HEK293 (cell line): Measurements from ENCODE around the gene SLC18A2.

Source experiments
- CTCF ChIA-PET: fragments of 350-600 bp; formaldehyde crosslinking; extraction: SDS; loops from one replicate; lab custom pipeline; 2021; ENCODE audit warnings: antibody characterized with exemption; lab: Yijun Ruan, JAX
- POLR2A ChIA-PET: fragments of 300-600 bp; formaldehyde crosslinking; extraction: SDS; loops from one replicate; lab custom pipeline; 2020; ENCODE audit warnings: antibody characterized with exemption, inconsistent platforms; lab: Yijun Ruan, JAX
- H3K27ac ChIP-seq: fragments of 200-500 bp; sonication (Bioruptor generic); 2 replicates; pipeline ENCODE4 v1.5.1; 2014; ENCODE audit warnings: low read depth, low read length, control low read depth, inconsistent platforms; ENCODE audit errors: extremely low read depth
- H3K36me3 ChIP-seq, 2 experiments: fragments of 200-500 bp in 1 of 2; sonication (Bioruptor generic) in 1 of 2; 1 replicate in 1 of 2; 2 replicates in 1 of 2; pipeline ENCODE4 v1.5.1; 2014 to 2017; ENCODE audit warnings: inconsistent platforms in 2 of 2, low read length in 2 of 2; ENCODE audit not compliant: control insufficient read depth in 2 of 2, insufficient read depth in 1 of 2
- H3K4me1 ChIP-seq: fragments of 200-500 bp; sonication (Bioruptor generic); 2 replicates; pipeline ENCODE4 v1.5.1; 2014; ENCODE audit warnings: mild to moderate bottlenecking, low read length, inconsistent platforms; ENCODE audit not compliant: control insufficient read depth, insufficient read depth
- H3K4me3 ChIP-seq: 2 replicates; pipeline ENCODE4 v1.5.1; 2011; ENCODE audit warnings: low read depth, mild to moderate bottlenecking, control low read depth, low read length, moderate library complexity
- H3K9me3 ChIP-seq: fragments of 200-500 bp; sonication (Bioruptor generic); 2 replicates; pipeline ENCODE4 v1.5.1; 2014; ENCODE audit warnings: low read depth, low read length, inconsistent platforms; ENCODE audit not compliant: control insufficient read depth, insufficient read depth
- BCL11A ChIP-seq: fragments of 450-650 bp; formaldehyde crosslinking; IDR thresholded peaks from 2 replicates; pipeline ENCODE4 v1.5.1; 2016; ENCODE audit warnings: low read depth, missing biosample characterization, missing genetic modification characterization
- GLIS2 ChIP-seq: fragments of 450-650 bp; formaldehyde crosslinking; IDR thresholded peaks from 2 replicates; pipeline ENCODE4 v1.5.1; 2016; ENCODE audit warnings: missing biosample characterization, missing genetic modification characterization
- HOXA7 ChIP-seq: sonication (generic); formaldehyde crosslinking; IDR thresholded peaks from 2 replicates; pipeline ENCODE4 v1.8.1; 2022; ENCODE audit warnings: missing genetic modification reagents, borderline replicate concordance
- OSR2 ChIP-seq: fragments of 450-650 bp; formaldehyde crosslinking; IDR thresholded peaks from 2 replicates; pipeline ENCODE4 v1.5.1; 2016; ENCODE audit warnings: missing biosample characterization, missing genetic modification characterization
- TCF7L2 ChIP-seq: IDR thresholded peaks from 2 replicates; pipeline ENCODE4 v1.6.1; 2011; ENCODE audit warnings: low read depth, mild to moderate bottlenecking, inconsistent platforms, low read length, moderate library complexity, borderline replicate concordance
- ZBTB7A ChIP-seq: fragments of 450-650 bp; formaldehyde crosslinking; IDR thresholded peaks from 2 replicates; pipeline ENCODE4 v1.5.1; 2016; ENCODE audit warnings: low read depth, missing biosample characterization, missing genetic modification characterization
- ZNF140 ChIP-seq: fragments of 450-650 bp; formaldehyde crosslinking; IDR thresholded peaks from 2 replicates; pipeline ENCODE4 v1.5.1; 2016; ENCODE audit warnings: missing biosample characterization, missing genetic modification characterization
- ZNF19 ChIP-seq: fragments of 450-650 bp; formaldehyde crosslinking; IDR thresholded peaks from 2 replicates; pipeline ENCODE4; 2016; ENCODE audit warnings: missing biosample characterization, missing genetic modification characterization, low read depth
- ZNF211 ChIP-seq: fragments of 450-650 bp; formaldehyde crosslinking; IDR thresholded peaks from 2 replicates; pipeline ENCODE4 v1.5.1; 2016; ENCODE audit warnings: low read depth, missing biosample characterization, missing genetic modification characterization
- ZNF239 ChIP-seq: fragments of 450-650 bp; formaldehyde crosslinking; IDR thresholded peaks from 2 replicates; pipeline ENCODE4 v1.5.1; 2016; ENCODE audit warnings: missing biosample characterization, missing genetic modification characterization
- ZNF248 ChIP-seq: fragments of 450-650 bp; formaldehyde crosslinking; IDR thresholded peaks from 2 replicates; pipeline ENCODE4 v1.5.1; 2017; ENCODE audit warnings: missing biosample characterization, missing genetic modification characterization
- ZNF266 ChIP-seq: fragments of 450-650 bp; formaldehyde crosslinking; IDR thresholded peaks from 2 replicates; pipeline ENCODE4 v1.5.1; 2016; ENCODE audit warnings: missing biosample characterization, missing genetic modification characterization, low read depth
- ZNF350 ChIP-seq: fragments of 450-650 bp; formaldehyde crosslinking; IDR thresholded peaks from 2 replicates; pipeline ENCODE4 v1.5.0; 2017; ENCODE audit warnings: missing biosample characterization, mild to moderate bottlenecking, missing genetic modification characterization
- ZNF433 ChIP-seq: fragments of 450-650 bp; formaldehyde crosslinking; IDR thresholded peaks from 2 replicates; pipeline ENCODE4 v1.5.1; 2016; ENCODE audit warnings: missing biosample characterization, missing genetic modification characterization, low read depth
- ZNF548 ChIP-seq: fragments of 450-650 bp; formaldehyde crosslinking; IDR thresholded peaks from 2 replicates; pipeline ENCODE4 v1.5.1; 2016; ENCODE audit warnings: missing biosample characterization, missing genetic modification characterization
- ZNF549 ChIP-seq: fragments of 450-650 bp; IDR thresholded peaks from 2 replicates; pipeline ENCODE4 v1.5.1; 2018; ENCODE audit warnings: missing biosample characterization, missing genetic modification characterization, mild to moderate bottlenecking, inconsistent platforms, moderate library complexity
- ZNF645 ChIP-seq: fragments of 450-650 bp; formaldehyde crosslinking; IDR thresholded peaks from 2 replicates; pipeline ENCODE4; 2016; ENCODE audit warnings: missing biosample characterization, missing genetic modification characterization
- ZNF658 ChIP-seq: fragments of 450-650 bp; formaldehyde crosslinking; IDR thresholded peaks from 2 replicates; pipeline ENCODE4; 2016; ENCODE audit warnings: missing biosample characterization, missing genetic modification characterization
- ZNF843 ChIP-seq: fragments of 450-650 bp; formaldehyde crosslinking; IDR thresholded peaks from 2 replicates; pipeline ENCODE4 v1.5.1; 2016; ENCODE audit warnings: missing biosample characterization, missing genetic modification characterization
- ZSCAN30 ChIP-seq: fragments of 450-650 bp; IDR thresholded peaks from 2 replicates; pipeline ENCODE4 v1.5.1; 2018; ENCODE audit warnings: missing biosample characterization, mild to moderate bottlenecking, missing genetic modification characterization, moderate library complexity
- TF ChIP-seq, protein P1 (sequence below): fragments of 450-650 bp; formaldehyde crosslinking; IDR thresholded peaks from 2 replicates; pipeline ENCODE4 v1.5.1; 2016; ENCODE audit warnings: missing biosample characterization, missing genetic modification characterization
- TF ChIP-seq, protein P2 (sequence below): fragments of 450-650 bp; formaldehyde crosslinking; IDR thresholded peaks from 2 replicates; pipeline ENCODE4 v1.5.1; 2016; ENCODE audit warnings: missing biosample characterization, missing genetic modification characterization
- TF ChIP-seq, protein P3 (sequence below): fragments of 450-650 bp; formaldehyde crosslinking; IDR thresholded peaks from 2 replicates; pipeline ENCODE4 v1.5.0; 2017; ENCODE audit warnings: missing biosample characterization, missing genetic modification characterization, borderline replicate concordance

Gene SLC18A2

DNA sequence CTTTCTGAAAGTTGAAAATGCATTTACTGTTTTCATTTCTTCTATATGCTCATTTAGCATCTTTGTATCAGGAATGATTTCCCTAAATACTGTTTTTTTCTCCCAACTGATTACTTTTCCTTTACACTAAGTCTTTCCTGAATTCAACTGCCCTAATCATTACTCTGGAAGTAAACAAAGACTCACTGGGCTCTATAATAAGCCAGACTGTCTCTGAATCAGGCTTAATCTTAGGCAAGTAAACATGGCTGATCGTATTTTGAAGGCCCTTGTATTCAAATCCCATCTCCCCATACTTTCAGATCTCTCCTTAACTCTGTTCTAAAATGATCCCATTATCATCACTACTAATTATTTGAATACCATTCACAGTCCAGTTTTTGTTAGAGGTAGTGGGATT lies 72.7 kb downstream of the SLC18A2 start:
- Histone ChIP-seq H3K27ac (no peak overlapping the region), H3K9me3 (no peaks in the 10 kb centered on the region), H3K4me1 (no peaks in the 10 kb centered on the region), H3K4me3 (no peak overlapping the region), H3K36me3 (peaks cover 0 to 17% of the 10 kb centered on the region in 2 experiments)
- no peak for TF ChIP-seq ZNF140 (tag by site-specific recombination)
- no peak for TF ChIP-seq HOXA7 (CRISPR knock-in tag)
- no peak for TF ChIP-seq ZNF350 (tag by site-specific recombination)
- TF ChIP-seq GLIS2, result no peak
- no peak for TF ChIP-seq TCF7L2
- TF ChIP-seq BCL11A, result no peak
- no peak for TF ChIP-seq ZNF433 (tag by site-specific recombination)
- TF ChIP-seq ZNF239 (tag by site-specific recombination), result no peak
- TF ChIP-seq ZSCAN30 (tag by site-specific recombination), result no peak
- no peak for TF ChIP-seq OSR2 (tag by site-specific recombination)
- no peak for TF ChIP-seq ZNF549 (tag by site-specific recombination)
- no peak for TF ChIP-seq ZNF211 (tag by site-specific recombination)
- TF ChIP-seq, protein P1, sequence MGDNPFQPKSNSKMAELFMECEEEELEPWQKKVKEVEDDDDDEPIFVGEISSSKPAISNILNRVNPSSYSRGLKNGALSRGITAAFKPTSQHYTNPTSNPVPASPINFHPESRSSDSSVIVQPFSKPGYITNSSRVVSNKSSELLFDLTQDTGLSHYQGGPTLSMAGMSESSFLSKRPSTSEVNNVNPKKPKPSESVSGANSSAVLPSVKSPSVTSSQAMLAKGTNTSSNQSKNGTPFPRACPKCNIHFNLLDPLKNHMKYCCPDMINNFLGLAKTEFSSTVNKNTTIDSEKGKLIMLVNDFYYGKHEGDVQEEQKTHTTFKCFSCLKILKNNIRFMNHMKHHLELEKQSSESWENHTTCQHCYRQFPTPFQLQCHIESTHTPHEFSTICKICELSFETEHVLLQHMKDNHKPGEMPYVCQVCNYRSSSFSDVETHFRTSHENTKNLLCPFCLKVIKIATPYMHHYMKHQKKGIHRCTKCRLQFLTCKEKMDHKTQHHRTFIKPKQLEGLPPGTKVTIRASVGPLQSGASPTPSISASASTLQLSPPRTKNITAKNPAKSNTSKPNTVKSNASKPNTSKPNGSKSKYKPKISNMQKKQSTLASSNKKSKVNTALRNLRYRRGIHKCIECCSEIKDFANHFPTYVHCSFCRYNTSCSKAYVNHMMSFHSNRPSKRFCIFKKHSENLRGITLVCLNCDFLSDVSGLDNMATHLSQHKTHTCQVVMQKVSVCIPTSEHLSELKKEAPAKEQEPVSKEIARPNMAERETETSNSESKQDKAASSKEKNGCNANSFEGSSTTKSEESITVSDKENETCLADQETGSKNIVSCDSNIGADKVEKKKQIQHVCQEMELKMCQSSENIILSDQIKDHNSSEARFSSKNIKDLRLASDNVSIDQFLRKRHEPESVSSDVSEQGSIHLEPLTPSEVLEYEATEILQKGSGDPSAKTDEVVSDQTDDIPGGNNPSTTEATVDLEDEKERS, result no peak
- ChIA-PET POLR2A (no interaction called here), CTCF (interaction anchor here (1.2 to 3.0 kb wide), 2 partner anchors 87 to 97 kb away, joined by 5 to 18 read pairs; no protein-coding TSS in a partner anchor)

- no peaks in the 10 kb centered on the region for H3K9me3 ChIP-seq
- TF ChIP-seq, protein P2, sequence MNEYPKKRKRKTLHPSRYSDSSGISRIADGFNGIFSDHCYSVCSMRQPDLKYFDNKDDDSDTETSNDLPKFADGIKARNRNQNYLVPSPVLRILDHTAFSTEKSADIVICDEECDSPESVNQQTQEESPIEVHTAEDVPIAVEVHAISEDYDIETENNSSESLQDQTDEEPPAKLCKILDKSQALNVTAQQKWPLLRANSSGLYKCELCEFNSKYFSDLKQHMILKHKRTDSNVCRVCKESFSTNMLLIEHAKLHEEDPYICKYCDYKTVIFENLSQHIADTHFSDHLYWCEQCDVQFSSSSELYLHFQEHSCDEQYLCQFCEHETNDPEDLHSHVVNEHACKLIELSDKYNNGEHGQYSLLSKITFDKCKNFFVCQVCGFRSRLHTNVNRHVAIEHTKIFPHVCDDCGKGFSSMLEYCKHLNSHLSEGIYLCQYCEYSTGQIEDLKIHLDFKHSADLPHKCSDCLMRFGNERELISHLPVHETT, result no peak
- no peak for TF ChIP-seq ZNF548 (tag by site-specific recombination)
- TF ChIP-seq ZNF658 (tag by site-specific recombination), result no peak
- TF ChIP-seq ZNF645 (tag by site-specific recombination), result no peak
- no peak for TF ChIP-seq ZNF19 (tag by site-specific recombination)
- TF ChIP-seq, all 188 proteins: peak for 0
- no peaks in the 10 kb centered on the region for H3K4me1 ChIP-seq
- H3K36me3 ChIP-seq, result peaks cover 0 to 13% of the 10 kb centered on the region in 2 experiments
- CTCF ChIA-PET, result interaction anchor here (4.3 to 6.0 kb wide), 2 partner anchors 95 to 100 kb away, joined by 35 to 142 read pairs; no protein-coding TSS in a partner anchor
- no peak overlapping the region for H3K27ac ChIP-seq
- POLR2A ChIA-PET, result no interaction called here
- no peak overlapping the region for H3K4me3 ChIP-seq
Measured at GRCh38 chr10:117316701-117317100, 75.8 kb downstream of the SLC18A2 start.

DNA sequence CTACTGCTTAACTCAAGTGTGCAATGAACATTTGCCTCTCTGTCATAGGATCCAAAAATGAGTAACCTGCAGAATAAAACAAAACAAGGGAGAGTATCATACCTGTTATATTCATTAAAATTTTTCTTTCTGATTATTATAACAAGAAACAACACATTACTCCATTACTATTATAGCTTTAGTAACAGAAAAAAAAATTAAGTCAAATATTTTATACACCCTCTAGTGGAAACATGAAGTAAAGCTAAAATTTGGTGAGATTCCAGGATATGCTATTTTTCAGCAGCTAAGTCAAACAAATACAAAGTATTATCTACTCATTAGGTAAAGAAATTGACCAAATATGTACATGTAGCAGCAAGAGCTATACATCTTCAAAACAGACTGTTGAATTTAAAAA lies 78.0 kb downstream of the SLC18A2 start:
- Histone ChIP-seq H3K36me3 (peaks cover 0 to 9% of the 10 kb centered on the region in 2 experiments), H3K4me1 (peaks cover 9% of the 10 kb centered on the region), H3K4me3 (no peak overlapping the region), H3K27ac (no peak overlapping the region), H3K9me3 (no peaks in the 10 kb centered on the region)
- POLR2A ChIA-PET, result no interaction called here
- CTCF ChIA-PET, result interaction anchor here (0.5 to 6.0 kb wide), 26 partner anchors 9 to 600 kb away, joined by 3 to 142 read pairs (median 4); no protein-coding TSS in a partner anchor
- TF ChIP-seq ZBTB7A (tag by site-specific recombination), result no peak
- no peak for TF ChIP-seq ZNF248 (tag by site-specific recombination)
- no peak for TF ChIP-seq ZNF843 (tag by site-specific recombination)
- TF ChIP-seq, protein P3, sequence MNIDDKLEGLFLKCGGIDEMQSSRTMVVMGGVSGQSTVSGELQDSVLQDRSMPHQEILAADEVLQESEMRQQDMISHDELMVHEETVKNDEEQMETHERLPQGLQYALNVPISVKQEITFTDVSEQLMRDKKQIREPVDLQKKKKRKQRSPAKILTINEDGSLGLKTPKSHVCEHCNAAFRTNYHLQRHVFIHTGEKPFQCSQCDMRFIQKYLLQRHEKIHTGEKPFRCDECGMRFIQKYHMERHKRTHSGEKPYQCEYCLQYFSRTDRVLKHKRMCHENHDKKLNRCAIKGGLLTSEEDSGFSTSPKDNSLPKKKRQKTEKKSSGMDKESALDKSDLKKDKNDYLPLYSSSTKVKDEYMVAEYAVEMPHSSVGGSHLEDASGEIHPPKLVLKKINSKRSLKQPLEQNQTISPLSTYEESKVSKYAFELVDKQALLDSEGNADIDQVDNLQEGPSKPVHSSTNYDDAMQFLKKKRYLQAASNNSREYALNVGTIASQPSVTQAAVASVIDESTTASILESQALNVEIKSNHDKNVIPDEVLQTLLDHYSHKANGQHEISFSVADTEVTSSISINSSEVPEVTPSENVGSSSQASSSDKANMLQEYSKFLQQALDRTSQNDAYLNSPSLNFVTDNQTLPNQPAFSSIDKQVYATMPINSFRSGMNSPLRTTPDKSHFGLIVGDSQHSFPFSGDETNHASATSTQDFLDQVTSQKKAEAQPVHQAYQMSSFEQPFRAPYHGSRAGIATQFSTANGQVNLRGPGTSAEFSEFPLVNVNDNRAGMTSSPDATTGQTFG (tag by site-specific recombination), result no peak
- no peak for TF ChIP-seq ZNF266 (tag by site-specific recombination)
